Measurements from ENCODE around the gene SLC24A3.

DNA sequence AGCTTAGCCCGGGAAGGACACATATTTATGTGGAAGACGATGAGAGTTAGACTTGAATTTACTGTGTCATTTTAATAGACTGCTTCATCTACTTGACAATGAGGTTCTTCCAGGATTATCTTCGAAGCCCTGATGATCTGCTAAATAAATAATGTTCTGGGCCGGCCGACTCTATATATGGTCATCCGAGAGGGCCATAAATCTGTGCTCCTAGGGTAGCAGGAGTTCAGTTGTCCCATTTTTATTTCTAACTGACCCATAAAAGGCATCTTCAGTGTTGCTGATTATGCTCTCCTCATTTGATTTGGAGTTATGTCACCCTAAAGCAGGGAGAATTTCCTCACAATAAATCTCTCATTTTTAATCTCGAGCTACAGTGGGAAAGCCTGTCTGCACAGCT, 217.1 kb downstream of the SLC24A3 start:
- TF ChIP-seq, protein P1, sequence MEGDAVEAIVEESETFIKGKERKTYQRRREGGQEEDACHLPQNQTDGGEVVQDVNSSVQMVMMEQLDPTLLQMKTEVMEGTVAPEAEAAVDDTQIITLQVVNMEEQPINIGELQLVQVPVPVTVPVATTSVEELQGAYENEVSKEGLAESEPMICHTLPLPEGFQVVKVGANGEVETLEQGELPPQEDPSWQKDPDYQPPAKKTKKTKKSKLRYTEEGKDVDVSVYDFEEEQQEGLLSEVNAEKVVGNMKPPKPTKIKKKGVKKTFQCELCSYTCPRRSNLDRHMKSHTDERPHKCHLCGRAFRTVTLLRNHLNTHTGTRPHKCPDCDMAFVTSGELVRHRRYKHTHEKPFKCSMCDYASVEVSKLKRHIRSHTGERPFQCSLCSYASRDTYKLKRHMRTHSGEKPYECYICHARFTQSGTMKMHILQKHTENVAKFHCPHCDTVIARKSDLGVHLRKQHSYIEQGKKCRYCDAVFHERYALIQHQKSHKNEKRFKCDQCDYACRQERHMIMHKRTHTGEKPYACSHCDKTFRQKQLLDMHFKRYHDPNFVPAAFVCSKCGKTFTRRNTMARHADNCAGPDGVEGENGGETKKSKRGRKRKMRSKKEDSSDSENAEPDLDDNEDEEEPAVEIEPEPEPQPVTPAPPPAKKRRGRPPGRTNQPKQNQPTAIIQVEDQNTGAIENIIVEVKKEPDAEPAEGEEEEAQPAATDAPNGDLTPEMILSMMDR (optimal IDR thresholded peaks at IDR 0.05 in 1 of 3, IDR thresholded peaks at IDR 0.05 in 1 of 3, conservative IDR thresholded peaks at IDR 0.05 in 1 of 3; ENCODE audit: extremely low read depth in 1 of 3, insufficient read depth in 2 of 3, low read length in 3 of 3): no peak
- no peak for TF ChIP-seq EZH2 (IDR thresholded peaks at IDR 0.05; ENCODE audit: low read length)
